Thyroid gland (tissue), 4 donors: ENCODE data around the gene CRISPLD2. TPM values are rescaled to one million over a fixed set of nuclear protein-coding genes. Genes with fewer than 3 reads are reported as not detected.

Source experiments
- DNase-seq, 2 donors: peaks; one replicate each; pipeline ENCODE4 v3.0.0-alpha.2; 2019
- H3K27ac ChIP-seq, 3 donors: fragments of 200-600 bp; sonication (generic); 1 replicate in 2 of 3; 2 replicates in 1 of 3; pipeline ENCODE4 v1.5.1; 2016 to 2019; ENCODE audit warnings: mild to moderate bottlenecking in 1 of 3, moderate library complexity in 1 of 3
- H3K27me3 ChIP-seq: fragments of 200-600 bp; sonication (generic); one replicate; pipeline ENCODE4 v1.5.1; 2019
- H3K36me3 ChIP-seq, 2 donors: fragments of 200-600 bp; sonication (generic); one replicate each; pipeline ENCODE4 v1.5.1; 2016 to 2019
- H3K4me1 ChIP-seq, 2 donors: fragments of 200-600 bp; sonication (generic); one replicate each; pipeline ENCODE4 v1.5.1; 2017 to 2019
- H3K4me3 ChIP-seq, 3 donors: fragments of 200-600 bp; sonication (generic); replicated peaks in 1 of 3; 1 replicate in 2 of 3; 2 replicates in 1 of 3; pipeline ENCODE4 v1.5.1; 2016; ENCODE audit warnings: mild to moderate bottlenecking in 1 of 3
- H3K9me3 ChIP-seq: fragments of 200-600 bp; sonication (generic); one replicate; pipeline ENCODE4 v1.5.1; 2017
- POLR2A ChIP-seq, 2 donors: fragments of 450-650 bp; IDR thresholded peaks; one replicate each; pipeline ENCODE4 v1.6.1; 2017; ENCODE audit warnings: antibody characterized with exemption in 2 of 2, mild to moderate bottlenecking in 2 of 2, moderate library complexity in 1 of 2
- WGBS, 2 donors: methylation state at CpG; one replicate each; pipeline ENCODE4 v1.1.5; 2017; 5-methylcytosine and 5-hydroxymethylcytosine counted together
- intact Hi-C: fragments of 100-400 bp; cut with DNase I; formaldehyde crosslinking; loops from one replicate; pipeline ENCODE4 v1.15.1; 2023
- total RNA-seq, 4 donors: library from RNA; depleted of rRNA; stranded (reverse); fragments of >200 nt; gene quantifications; one replicate each; pipeline ENCODE4 v1.2.3, GENCODE V29; 2016
- TF ChIP-seq, protein P1 (sequence below), 6 experiments: fragments of 200-600 bp in 3 of 6; fragments of 450-650 bp in 3 of 6; sonication (generic) in 3 of 6; IDR thresholded peaks; one replicate each; pipeline ENCODE4 v1.5.1; 2016 to 2019; ENCODE audit warnings: antibody characterized with exemption in 6 of 6, mild to moderate bottlenecking in 2 of 6, inconsistent platforms in 1 of 6, moderate library complexity in 1 of 6

The CRISPLD2 gene
- total RNA-seq, 4 donors from 2014 or later, result 48.0 to 261 (median 108) TPM

DNA sequence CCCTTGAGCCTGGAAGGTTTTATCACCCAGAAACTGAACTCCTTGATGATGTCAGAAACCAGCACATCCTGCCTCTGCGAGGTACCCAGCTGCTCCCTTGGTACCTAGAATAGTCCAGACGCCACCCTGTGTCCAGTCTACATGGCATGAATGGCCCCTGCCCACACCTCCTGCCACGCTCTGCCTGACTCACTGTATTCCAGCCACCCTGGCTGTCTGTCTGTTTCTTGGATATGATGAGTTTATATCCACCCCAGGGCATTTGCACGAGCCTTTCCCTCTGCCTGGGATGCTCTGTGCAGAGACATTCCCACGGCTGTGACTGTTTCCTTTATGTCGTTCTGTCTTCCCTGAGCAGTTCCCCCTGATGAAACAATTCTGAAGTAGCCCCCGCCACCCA is 68.7 kb downstream of the CRISPLD2 start:
- Histone ChIP-seq H3K4me1 (peaks cover 10 to 15% of the 10 kb centered on the region in 2 donors), H3K27ac (no peak overlapping the region), H3K9me3 (no peaks in the 10 kb centered on the region), H3K36me3 (no peaks in the 10 kb centered on the region), H3K27me3 (no peaks in the 10 kb centered on the region), H3K4me3 (no peak overlapping the region)
- no peak for DNase-seq
- 94 to 96% methylated on average over 7 of the region's 7 CpGs for WGBS, 2 donors
- intact Hi-C loops, result no loop called here
- TF ChIP-seq POLR2A (IDR thresholded peaks at IDR 0.05), result no peak
- TF ChIP-seq, protein P1, sequence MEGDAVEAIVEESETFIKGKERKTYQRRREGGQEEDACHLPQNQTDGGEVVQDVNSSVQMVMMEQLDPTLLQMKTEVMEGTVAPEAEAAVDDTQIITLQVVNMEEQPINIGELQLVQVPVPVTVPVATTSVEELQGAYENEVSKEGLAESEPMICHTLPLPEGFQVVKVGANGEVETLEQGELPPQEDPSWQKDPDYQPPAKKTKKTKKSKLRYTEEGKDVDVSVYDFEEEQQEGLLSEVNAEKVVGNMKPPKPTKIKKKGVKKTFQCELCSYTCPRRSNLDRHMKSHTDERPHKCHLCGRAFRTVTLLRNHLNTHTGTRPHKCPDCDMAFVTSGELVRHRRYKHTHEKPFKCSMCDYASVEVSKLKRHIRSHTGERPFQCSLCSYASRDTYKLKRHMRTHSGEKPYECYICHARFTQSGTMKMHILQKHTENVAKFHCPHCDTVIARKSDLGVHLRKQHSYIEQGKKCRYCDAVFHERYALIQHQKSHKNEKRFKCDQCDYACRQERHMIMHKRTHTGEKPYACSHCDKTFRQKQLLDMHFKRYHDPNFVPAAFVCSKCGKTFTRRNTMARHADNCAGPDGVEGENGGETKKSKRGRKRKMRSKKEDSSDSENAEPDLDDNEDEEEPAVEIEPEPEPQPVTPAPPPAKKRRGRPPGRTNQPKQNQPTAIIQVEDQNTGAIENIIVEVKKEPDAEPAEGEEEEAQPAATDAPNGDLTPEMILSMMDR (IDR thresholded peaks at IDR 0.05), result no peak

DNA sequence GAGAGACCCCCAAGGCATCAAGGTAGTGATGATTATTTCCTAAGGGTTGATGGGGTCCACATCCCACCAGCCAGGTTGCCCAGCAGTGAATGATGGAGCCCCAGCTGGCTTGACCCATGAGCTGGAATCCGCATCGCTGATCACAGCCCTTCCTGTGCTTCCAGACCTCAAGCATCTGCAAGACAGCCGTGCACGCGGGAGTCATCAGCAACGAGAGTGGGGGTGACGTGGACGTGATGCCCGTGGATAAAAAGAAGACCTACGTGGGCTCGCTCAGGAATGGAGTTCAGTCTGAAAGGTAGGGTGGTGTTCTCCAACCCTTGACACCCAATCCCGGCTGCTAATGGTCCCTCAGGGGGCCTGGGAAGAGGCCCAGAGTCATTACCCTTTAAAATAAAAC is 69.3 kb downstream of the CRISPLD2 start:
- intact Hi-C loops, result no loop called here
- no peak for TF ChIP-seq POLR2A (IDR thresholded peaks at IDR 0.05)
- TF ChIP-seq, protein P1 (IDR thresholded peaks at IDR 0.05), result no peak
- Histone ChIP-seq H3K9me3 (no peaks in the 10 kb centered on the region), H3K36me3 (no peaks in the 10 kb centered on the region), H3K27ac (no peak overlapping the region), H3K4me3 (no peak overlapping the region), H3K4me1 (peaks cover 8 to 12% of the 10 kb centered on the region in 2 donors), H3K27me3 (no peaks in the 10 kb centered on the region)
- DNase-seq, result no peak
- WGBS, 2 donors, result 80 to 85% methylated on average over 12 of the region's 12 CpGs

DNA sequence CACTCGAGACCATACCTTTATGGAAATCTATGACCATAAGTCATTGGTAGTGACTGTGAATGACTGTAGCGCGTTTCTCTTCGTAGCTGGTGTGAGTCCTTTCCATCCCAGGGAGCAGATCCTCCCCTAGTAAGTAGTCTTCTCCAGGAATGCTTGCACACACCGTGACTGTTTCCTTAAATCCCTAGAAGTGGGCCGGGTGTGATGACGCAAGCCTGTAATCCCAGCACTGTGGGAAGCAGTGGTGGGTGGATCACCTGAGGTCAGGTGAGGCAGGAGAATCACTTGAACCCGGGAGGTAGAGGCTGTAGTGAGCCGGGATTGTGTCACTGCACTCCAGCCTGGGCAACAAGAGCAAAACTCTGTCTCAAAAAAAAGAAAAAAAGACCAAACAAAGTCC is 70.6 kb downstream of the CRISPLD2 start:
- no peaks in the 10 kb centered on the region for H3K27me3 ChIP-seq
- 89 to 93% methylated on average over 9 of the region's 9 CpGs for WGBS, 2 donors
- DNase-seq, result no peak
- no peak overlapping the region for H3K4me3 ChIP-seq
- no peaks in the 10 kb centered on the region for H3K9me3 ChIP-seq
- no peaks in the 10 kb centered on the region for H3K4me1 ChIP-seq
- intact Hi-C loops, result no loop called here
- no peak for TF ChIP-seq POLR2A (IDR thresholded peaks at IDR 0.05)
- TF ChIP-seq, protein P1 (IDR thresholded peaks at IDR 0.05), result no peak
- H3K36me3 ChIP-seq, result no peaks in the 10 kb centered on the region
- no peak overlapping the region for H3K27ac ChIP-seq

DNA sequence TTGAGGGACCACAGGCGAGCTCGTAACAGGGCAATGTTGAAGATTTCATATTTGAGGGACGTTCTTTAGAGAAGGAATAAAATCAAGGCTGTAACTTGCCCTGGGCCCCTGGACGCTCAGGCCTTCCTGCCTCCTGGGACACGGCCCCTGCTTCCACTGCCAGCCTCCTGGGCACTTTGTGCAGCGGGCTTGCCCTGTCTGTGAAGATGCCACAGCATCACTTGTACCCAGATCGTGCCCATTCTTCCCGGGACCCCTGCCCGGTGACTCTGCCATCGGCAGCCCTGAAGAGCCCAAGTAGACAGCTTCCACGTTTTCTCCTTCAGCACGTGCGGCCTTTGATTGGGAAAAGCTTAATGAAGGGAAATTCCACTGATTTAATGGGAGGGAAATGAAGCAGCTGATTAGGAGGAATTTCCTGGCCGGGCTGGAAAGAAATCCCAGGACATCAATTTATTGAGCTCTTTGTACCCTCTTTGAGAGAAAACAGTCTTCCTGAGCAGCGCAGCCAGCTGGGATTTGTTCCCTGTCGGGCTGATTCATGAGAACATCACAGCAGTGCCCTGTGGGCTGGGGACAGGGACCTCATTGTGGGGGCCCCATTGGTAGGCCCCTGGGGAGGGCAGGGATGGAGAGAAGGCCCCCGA is 71.5 kb downstream of the CRISPLD2 start:
- Histone ChIP-seq H3K4me1 (no peaks in the 10 kb centered on the region), H3K27ac (no peak overlapping the region), H3K9me3 (no peaks in the 10 kb centered on the region), H3K4me3 (no peak overlapping the region), H3K27me3 (no peaks in the 10 kb centered on the region), H3K36me3 (no peaks in the 10 kb centered on the region)
- no peak for DNase-seq
- TF ChIP-seq, protein P1 (IDR thresholded peaks at IDR 0.05), result no peak
- no peak for TF ChIP-seq POLR2A (IDR thresholded peaks at IDR 0.05)
- intact Hi-C loops, result no loop called here
- WGBS, 2 donors, result 73 to 85% methylated on average over 16 to 17 of the region's 17 CpGs

DNA sequence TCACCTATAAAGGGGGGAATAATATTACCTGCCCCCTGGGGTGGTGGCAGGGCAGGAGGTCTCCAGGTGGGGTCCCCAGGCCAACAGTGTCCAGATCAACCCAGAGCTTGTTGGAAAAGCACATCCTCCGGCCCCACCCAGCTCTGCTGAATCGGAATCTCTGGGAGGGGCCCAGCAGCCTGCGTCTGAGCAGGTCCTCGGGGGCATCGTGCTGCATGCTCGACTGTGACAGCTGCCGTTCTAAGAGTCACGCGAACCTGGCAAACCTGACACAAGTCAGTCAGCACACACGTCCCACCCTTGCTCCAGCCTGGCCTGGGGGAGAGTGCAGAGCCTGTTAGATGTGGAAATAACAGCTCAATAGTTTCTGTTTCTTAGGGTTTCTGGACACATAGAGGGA is 72.3 kb downstream of the CRISPLD2 start:
- H3K27me3 ChIP-seq, result no peaks in the 10 kb centered on the region
- TF ChIP-seq, protein P1 (IDR thresholded peaks at IDR 0.05), result no peak
- no peak for TF ChIP-seq POLR2A (IDR thresholded peaks at IDR 0.05)
- no peak overlapping the region for H3K27ac ChIP-seq
- H3K36me3 ChIP-seq, result no peaks in the 10 kb centered on the region
- 78 to 95% methylated on average over 4 to 8 of the region's 10 CpGs for WGBS, 2 donors
- H3K4me3 ChIP-seq, result no peak overlapping the region
- H3K9me3 ChIP-seq, result no peaks in the 10 kb centered on the region
- H3K4me1 ChIP-seq, result no peaks in the 10 kb centered on the region
- intact Hi-C loops, result no loop called here
- no peak for DNase-seq
